Measurements from ENCODE around the gene SLC16A2. TPM values are rescaled to one million over a fixed set of nuclear protein-coding genes. Genes with fewer than 3 reads are reported as not detected.
"Not testable (repeated sequence)": the region's sequence is repeated elsewhere in the genome, so short reads cannot be mapped to it uniquely, and the experiment has no call there.

The SLC16A2 gene
- total RNA-seq, 2 donors from 2014 or later, result 7.9 to 11.6 TPM

DNA sequence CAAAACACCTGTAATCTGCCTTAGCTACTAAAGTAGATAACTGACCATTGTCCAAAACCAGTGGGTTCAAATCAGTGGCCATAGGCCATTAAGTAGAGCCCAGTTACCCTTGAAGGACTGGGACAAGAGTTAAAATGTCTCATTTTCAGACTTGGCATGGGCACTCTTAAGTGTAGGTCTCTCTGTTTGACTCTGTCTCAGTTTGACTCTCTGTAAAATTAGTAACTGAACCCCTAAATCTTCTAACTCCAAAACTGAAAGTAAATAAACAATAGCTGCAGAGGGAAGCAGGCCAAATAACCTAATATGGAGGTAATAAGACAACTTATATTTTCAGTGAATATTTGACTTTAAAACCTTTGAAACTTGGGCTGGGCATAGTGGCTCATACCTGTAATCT is 89.1 kb downstream of the SLC16A2 start:
- Histone ChIP-seq H3K27me3 (replicated peaks; ENCODE audit: insufficient read depth) (no peaks in the 10 kb centered on the region), H3K27ac (no peak overlapping the region), H3K9me3 (no peaks in the 10 kb centered on the region), H3K4me3 (no peak overlapping the region), H3K36me3 (no peaks in the 10 kb centered on the region), H3K4me1 (ENCODE audit: control insufficient read depth in 1 of 2, low read depth in 2 of 2) (peaks cover 0 to 5% of the 10 kb centered on the region in 2 donors)
- DNase-seq (ENCODE audit: low spot score) (no peak), ATAC-seq (ENCODE audit: insufficient number of reproducible peaks, low FRiP score, low read depth) (no peak)
- TF ChIP-seq, protein P1, sequence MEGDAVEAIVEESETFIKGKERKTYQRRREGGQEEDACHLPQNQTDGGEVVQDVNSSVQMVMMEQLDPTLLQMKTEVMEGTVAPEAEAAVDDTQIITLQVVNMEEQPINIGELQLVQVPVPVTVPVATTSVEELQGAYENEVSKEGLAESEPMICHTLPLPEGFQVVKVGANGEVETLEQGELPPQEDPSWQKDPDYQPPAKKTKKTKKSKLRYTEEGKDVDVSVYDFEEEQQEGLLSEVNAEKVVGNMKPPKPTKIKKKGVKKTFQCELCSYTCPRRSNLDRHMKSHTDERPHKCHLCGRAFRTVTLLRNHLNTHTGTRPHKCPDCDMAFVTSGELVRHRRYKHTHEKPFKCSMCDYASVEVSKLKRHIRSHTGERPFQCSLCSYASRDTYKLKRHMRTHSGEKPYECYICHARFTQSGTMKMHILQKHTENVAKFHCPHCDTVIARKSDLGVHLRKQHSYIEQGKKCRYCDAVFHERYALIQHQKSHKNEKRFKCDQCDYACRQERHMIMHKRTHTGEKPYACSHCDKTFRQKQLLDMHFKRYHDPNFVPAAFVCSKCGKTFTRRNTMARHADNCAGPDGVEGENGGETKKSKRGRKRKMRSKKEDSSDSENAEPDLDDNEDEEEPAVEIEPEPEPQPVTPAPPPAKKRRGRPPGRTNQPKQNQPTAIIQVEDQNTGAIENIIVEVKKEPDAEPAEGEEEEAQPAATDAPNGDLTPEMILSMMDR (IDR thresholded peaks at IDR 0.05), result no peak

DNA sequence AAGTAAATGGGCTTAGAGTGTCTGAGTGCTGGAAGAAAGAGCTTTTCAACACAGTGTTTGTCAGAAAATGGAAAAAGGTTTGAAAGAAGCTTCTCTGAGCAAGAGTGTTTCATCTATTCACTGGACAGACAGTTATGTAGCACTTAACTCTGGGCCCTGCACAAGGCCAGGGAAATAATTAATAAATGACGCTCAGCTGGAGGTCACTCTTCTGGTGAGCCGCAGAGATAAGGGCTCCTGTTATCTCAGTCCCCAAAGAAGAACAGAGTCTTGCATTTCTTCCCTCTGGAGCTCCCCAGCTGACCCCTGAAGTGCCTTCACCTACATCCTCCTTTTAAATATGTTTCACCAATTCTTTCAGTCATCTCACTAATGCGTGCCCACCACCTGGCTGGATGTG is 90.4 kb downstream of the SLC16A2 start:
- H3K36me3 ChIP-seq, result no peaks in the 10 kb centered on the region
- TF ChIP-seq, protein P1 (IDR thresholded peaks at IDR 0.05), result no peak
- no peak overlapping the region for H3K4me3 ChIP-seq
- ATAC-seq (ENCODE audit: insufficient number of reproducible peaks, low FRiP score, low read depth) (no peak), DNase-seq (ENCODE audit: low spot score) (no peak)
- no peaks in the 10 kb centered on the region for H3K9me3 ChIP-seq
- H3K4me1 ChIP-seq (ENCODE audit: control insufficient read depth in 1 of 2, low read depth in 2 of 2), result peaks cover 0 to 5% of the 10 kb centered on the region in 2 donors
- no peak overlapping the region for H3K27ac ChIP-seq
- H3K27me3 ChIP-seq (replicated peaks; ENCODE audit: insufficient read depth), result no peaks in the 10 kb centered on the region

DNA sequence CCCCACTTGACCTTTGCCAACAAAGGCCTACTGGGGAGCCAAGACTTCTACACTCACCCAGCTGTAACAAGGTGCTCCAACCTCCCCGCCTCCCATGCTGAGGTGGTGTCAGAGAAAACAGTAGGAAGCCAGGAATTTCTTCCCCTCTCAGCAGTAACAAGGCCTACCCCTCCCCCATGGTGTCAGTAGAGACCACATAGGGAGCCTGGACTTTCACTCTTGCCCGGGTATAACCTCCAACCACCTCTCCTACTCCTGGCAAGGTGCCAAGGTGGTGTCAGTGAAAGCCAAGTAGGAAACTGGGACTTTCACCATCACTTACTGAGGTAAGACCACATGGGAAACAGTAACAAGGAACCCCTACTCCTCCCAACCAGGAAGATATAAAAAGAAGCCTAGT is 93.1 kb downstream of the SLC16A2 start:
- no peaks in the 10 kb centered on the region for H3K9me3 ChIP-seq
- peaks cover 0 to 5% of the 10 kb centered on the region in 2 donors for H3K4me1 ChIP-seq (ENCODE audit: control insufficient read depth in 1 of 2, low read depth in 2 of 2)
- TF ChIP-seq, protein P1 (IDR thresholded peaks at IDR 0.05), result no peak
- H3K36me3 ChIP-seq, result no peaks in the 10 kb centered on the region
- no peaks in the 10 kb centered on the region for H3K27me3 ChIP-seq (replicated peaks; ENCODE audit: insufficient read depth)
- DNase-seq (ENCODE audit: low spot score) (no peak), ATAC-seq (ENCODE audit: insufficient number of reproducible peaks, low FRiP score, low read depth) (no peak)
- H3K27ac ChIP-seq, result no peak overlapping the region
- H3K4me3 ChIP-seq, result no peak overlapping the region

DNA sequence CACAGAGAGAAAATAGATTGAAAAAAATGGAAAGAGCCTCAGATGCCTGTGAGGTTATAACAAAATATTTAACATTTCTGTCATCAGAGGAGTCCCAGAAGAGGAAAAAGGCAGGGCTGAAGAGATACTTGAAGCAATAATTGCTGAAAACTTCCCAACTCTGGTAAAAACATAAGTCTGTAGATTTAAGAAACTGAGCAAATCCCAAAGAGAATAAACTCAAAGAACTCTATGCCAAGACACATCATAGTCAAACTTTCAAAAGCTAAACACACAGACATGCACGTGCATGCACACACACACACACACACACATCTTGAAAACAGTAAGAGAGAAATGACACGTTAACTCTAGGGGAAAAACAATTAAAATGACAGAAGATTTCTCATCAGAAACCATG is 94.1 kb downstream of the SLC16A2 start:
- TF ChIP-seq, protein P1 (IDR thresholded peaks at IDR 0.05), result no peak
- ATAC-seq (ENCODE audit: insufficient number of reproducible peaks, low FRiP score, low read depth), result no peak
- Histone ChIP-seq H3K27ac (no peak overlapping the region), H3K9me3 (no peaks in the 10 kb centered on the region), H3K36me3 (no peaks in the 10 kb centered on the region), H3K4me1 (ENCODE audit: control insufficient read depth in 1 of 2, low read depth in 2 of 2) (peaks cover 0 to 5% of the 10 kb centered on the region in 2 donors), H3K4me3 (no peak overlapping the region), H3K27me3 (replicated peaks; ENCODE audit: insufficient read depth) (no peaks in the 10 kb centered on the region)
- DNase-seq (ENCODE audit: low spot score), result no peak

DNA sequence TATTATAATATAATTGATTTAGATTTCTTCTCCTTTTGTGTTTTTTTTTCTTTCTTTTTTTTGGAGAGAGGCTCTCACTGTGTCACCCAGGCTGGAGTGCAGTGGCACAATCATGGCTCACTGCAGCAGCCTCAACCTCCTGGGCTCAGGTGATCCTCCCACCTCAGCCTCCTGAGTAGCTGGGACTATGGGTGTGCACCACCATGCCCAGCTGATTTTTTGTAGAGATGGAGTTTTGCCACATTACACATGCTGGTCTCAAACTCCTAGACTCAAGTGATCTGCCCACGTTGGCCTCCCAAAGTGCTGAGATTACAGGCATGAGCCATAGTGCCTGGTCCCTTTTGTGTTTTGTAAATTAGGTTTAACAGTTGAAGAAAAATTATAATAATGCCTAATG is 94.7 kb downstream of the SLC16A2 start:
- not testable (repeated sequence) for H3K27me3 ChIP-seq (replicated peaks; ENCODE audit: insufficient read depth); H3K36me3 ChIP-seq; H3K4me3 ChIP-seq; H3K9me3 ChIP-seq; H3K27ac ChIP-seq; ATAC-seq (ENCODE audit: insufficient number of reproducible peaks, low FRiP score, low read depth); H3K4me1 ChIP-seq (ENCODE audit: control insufficient read depth in 1 of 2, low read depth in 2 of 2); DNase-seq (ENCODE audit: low spot score)

DNA sequence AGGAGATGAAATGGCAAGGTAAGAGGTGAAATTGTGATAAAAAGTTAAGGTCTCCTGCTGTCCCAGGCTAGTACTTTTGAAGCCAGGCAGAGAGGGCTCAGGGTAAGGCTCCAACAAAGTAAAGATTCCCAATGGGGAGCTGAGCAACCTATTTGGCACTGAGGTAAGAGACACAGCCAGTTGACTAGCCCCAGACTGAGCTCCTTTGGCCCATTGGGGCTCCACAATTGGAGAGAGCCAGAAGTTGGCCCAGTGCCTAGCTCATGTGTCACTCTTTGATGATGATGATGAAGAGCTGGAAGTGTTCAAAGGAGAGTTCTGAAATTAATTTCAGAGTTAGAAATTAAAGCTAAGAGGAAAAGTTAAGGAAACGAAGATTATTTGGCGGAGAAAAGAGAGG is 98.6 kb downstream of the SLC16A2 start:
- no peak overlapping the region for H3K4me3 ChIP-seq
- no peaks in the 10 kb centered on the region for H3K27me3 ChIP-seq (replicated peaks; ENCODE audit: insufficient read depth)
- no peak for DNase-seq (ENCODE audit: low spot score)
- H3K36me3 ChIP-seq, result no peaks in the 10 kb centered on the region
- no peak for ATAC-seq (ENCODE audit: insufficient number of reproducible peaks, low FRiP score, low read depth)
- no peaks in the 10 kb centered on the region for H3K9me3 ChIP-seq
- TF ChIP-seq, protein P1 (IDR thresholded peaks at IDR 0.05), result no peak
- no peak overlapping the region for H3K27ac ChIP-seq
- no peaks in the 10 kb centered on the region for H3K4me1 ChIP-seq (ENCODE audit: control insufficient read depth in 1 of 2, low read depth in 2 of 2)

Data from thoracic aorta (tissue), 2 donors.